HG03135 (cell line): ENCODE results near the gene JAML.
"Not testable (repeated sequence)": the region's sequence is repeated elsewhere in the genome, so short reads cannot be mapped to it uniquely, and the experiment has no call there.

Experiments used
- ATAC-seq: cut with Tn5 transposase; IDR thresholded peaks from one replicate; pipeline ENCODE4 v1.9.1; 2021; ENCODE audit warnings: mild to moderate bottlenecking, moderate library complexity; ENCODE audit not compliant: unreplicated experiment

JAML gene

DNA sequence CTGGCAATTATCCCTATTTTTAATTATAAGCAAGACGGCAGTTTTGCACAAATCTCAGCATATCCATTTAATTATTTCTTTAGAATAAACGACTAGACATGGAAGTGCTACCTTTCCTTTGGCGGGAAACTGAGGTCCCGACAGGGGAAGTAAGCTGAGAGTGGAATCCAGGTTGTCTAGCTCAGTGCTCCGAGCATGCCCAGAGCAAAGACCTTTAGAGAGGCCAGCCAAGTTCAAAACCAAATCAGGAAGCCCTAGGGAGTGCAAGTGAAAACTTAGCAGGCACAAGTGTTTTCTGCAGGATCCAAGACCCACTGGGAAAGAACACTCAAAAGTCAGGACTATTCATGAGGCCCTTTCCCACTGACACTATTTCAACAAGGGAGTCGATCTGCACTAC, 25.7 kb downstream of the JAML start:
- no peak for ATAC-seq

- ATAC-seq: no peak
Measured at GRCh38 chr11:118198370-118198769, 26.4 kb downstream of the JAML start.

GRCh38 chr11:118194835-118195627, 29.8 kb downstream of the JAML start:
- no peak for ATAC-seq

- ATAC-seq: no peak
Measured at GRCh38 chr11:118193910-118194566, 30.8 kb downstream of the JAML start.

GRCh38 chr11:118192817-118193216, 32.0 kb downstream of the JAML start:
- not testable (repeated sequence) for ATAC-seq

DNA sequence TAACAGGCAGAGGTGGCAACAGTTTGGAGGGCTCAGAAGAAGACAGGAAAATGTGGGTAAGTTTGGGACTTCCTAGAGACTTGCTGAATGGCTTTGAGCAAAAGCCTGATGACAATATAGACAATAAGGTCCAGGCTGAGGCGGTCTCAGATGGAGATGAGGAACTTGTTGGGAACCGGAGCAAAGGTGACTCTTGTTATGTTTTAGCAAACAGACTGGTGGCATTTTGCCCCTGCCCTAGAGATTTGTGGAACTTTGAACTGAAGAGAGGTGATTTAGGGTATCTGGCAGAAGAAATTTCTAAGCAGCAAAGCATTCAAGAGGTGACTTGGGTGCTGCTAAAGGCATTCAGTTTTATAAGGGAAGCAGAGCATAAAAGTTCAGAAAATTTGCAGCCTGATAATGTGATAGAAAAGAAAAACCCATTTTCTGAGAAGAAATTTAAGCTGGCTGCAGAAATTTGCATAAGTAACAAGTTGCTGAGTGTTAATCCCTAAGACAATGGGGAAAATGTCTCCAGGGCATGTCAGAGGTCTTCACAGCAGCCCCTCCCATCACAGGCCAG, 33.8 kb downstream of the JAML start:
- ATAC-seq: not testable (repeated sequence)

GRCh38 chr11:118186346-118187107, 38.3 kb downstream of the JAML start:
- no peak for ATAC-seq

- no peak for ATAC-seq
Measured at GRCh38 chr11:118184784-118185579, 39.8 kb downstream of the JAML start.

GRCh38 chr11:118183691-118184090, 41.1 kb downstream of the JAML start:
- not testable (repeated sequence) for ATAC-seq

GRCh38 chr11:118180300-118180703, 44.5 kb downstream of the JAML start:
- no peak for ATAC-seq

DNA sequence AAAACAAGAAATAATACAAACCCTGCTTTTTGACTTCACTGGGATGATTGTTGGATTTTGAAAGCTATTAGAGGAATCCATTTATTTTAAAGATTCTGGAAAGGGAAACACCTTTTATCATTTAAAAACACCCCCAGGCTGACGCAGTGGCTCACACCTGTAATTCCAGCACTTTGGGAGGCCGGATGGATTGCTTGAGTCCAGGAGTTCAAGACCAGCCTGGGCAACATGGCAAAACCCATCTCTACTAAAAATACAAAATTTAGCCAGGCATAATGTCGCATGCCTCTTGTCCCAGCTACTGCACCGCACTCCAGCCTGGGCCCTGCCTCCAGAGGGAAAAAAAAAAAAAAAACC, 48.1 kb downstream of the JAML start:
- ATAC-seq: no peak

GRCh38 chr11:118175993-118176777, 48.6 kb downstream of the JAML start, which contains the start of gene SCN2B:
Gene SCN2B (minus strand): TSS chr11:118176639. CDS start chr11:118176431, 208 bp downstream.
- ATAC-seq: no peak

GRCh38 chr11:118175031-118175992, 49.5 kb downstream of the JAML start:
- no peak for ATAC-seq

GRCh38 chr11:118174006-118174567, 50.7 kb downstream of the JAML start:
- no peak for ATAC-seq

GRCh38 chr11:118172356-118172755, 52.5 kb downstream of the JAML start:
- ATAC-seq: no peak

DNA sequence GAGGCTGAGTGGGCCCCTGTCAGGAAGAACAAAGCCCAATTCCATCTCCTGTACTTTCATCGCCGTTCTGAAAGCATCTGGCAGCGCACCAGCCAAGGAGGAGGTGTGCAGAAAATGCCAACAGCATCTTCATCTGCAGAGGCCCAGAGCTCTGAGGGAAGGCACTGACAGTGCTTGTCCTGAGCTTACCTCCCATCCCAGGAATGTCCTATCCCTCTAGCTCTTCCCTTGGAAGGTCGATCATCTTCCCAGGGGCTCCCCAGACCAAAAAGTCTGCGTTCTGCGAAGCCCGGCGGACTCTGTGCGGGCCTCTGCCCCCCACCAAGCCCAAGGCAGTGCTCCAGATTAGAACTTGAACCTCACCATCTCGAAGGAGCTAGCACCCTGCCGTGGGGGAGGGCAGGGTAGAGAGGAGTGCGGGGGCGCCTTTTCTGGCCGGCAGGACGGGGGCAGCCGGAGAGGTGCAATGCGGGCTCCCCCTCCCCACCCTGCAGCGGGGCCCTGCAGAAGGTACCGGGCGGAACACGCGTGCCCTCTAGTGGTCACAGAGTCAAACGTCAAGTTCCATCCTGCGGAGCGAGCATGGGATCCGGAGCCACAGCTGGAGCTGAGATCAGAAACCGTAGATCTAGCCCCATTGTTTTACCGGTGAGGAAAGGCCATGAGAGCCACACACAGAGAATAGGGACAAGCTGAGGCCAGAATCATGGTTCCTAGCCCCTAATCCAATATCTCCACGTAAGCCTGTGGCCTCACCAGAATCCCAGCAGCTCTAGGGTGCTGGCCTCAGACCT, 53.3 kb downstream of the JAML start:
- no peak for ATAC-seq

DNA sequence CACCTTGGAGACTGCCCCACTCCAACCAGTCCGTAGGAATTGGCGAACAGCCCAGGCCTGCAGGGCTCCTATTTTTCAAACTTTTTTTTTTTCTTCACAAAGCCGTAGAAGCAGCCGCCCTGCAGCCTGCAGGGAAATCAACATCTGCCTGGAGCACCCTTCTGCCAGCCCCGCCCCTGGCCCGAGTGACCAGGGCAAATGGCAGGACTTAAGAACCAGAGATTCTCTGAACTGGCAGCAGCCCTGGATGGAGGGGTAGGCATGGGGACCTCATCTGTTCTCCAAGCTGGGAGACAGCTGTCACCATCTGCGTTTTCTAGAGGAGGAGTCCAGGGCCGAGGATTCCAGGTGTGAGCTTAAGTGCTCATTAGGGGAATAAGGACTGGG, 53.9 kb downstream of the JAML start:
- no peak for ATAC-seq
